HG03442 (cell line): ENCODE results near the gene FOXR1.
A peak's percentile ranks its signal among the peaks of the same experiment; 100 is the strongest.

ENCODE experiments used
- ATAC-seq: cut with Tn5 transposase; IDR thresholded peaks from one replicate; pipeline ENCODE4 v1.9.1; 2021; ENCODE audit warnings: mild to moderate bottlenecking, moderate library complexity; ENCODE audit not compliant: unreplicated experiment

Gene FOXR1

GRCh38 chr11:118971646-118972045 lies at the start of gene FOXR1:
TSS of gene FOXR1 (plus strand) at chr11:118971761. CDS start at chr11:118971932, 171 bp downstream.
- no peak for ATAC-seq

GRCh38 chr11:118921929-118922744 lies 49.4 kb upstream of the FOXR1 start:
- ATAC-seq: no peak

- ATAC-seq: no peak
Observed at GRCh38 chr11:118922745-118923627, 48.6 kb upstream of the FOXR1 start.

GRCh38 chr11:118923721-118924587 lies 47.6 kb upstream of the FOXR1 start:
- no peak for ATAC-seq

GRCh38 chr11:118924591-118925585 lies 46.7 kb upstream of the FOXR1 start:
- ATAC-seq: no peak

GRCh38 chr11:118927554-118928100 lies 43.9 kb upstream of the FOXR1 start:
- ATAC-seq: no peak

- peak; percentile 39 for ATAC-seq
Observed at GRCh38 chr11:118928101-118928869, 43.3 kb upstream of the FOXR1 start.

GRCh38 chr11:118928870-118929500 lies 42.6 kb upstream of the FOXR1 start:
- no peak for ATAC-seq

GRCh38 chr11:118929501-118930093 lies 42.0 kb upstream of the FOXR1 start:
- no peak for ATAC-seq

GRCh38 chr11:118930094-118930712 lies 41.4 kb upstream of the FOXR1 start:
- ATAC-seq: no peak

- ATAC-seq: no peak
Observed at GRCh38 chr11:118931571-118931970, 40.0 kb upstream of the FOXR1 start.

GRCh38 chr11:118933486-118933885 lies 38.1 kb upstream of the FOXR1 start:
- no peak for ATAC-seq

- ATAC-seq: no peak
Observed at GRCh38 chr11:118935376-118935775, 36.2 kb upstream of the FOXR1 start.

- no peak for ATAC-seq
Observed at GRCh38 chr11:118938491-118939403, 32.8 kb upstream of the FOXR1 start.

- ATAC-seq: no peak
Observed at GRCh38 chr11:118939404-118939915, 32.1 kb upstream of the FOXR1 start.

- ATAC-seq: no peak
Observed at GRCh38 chr11:118939953-118940598, 31.5 kb upstream of the FOXR1 start.
